ENCODE measurements around the gene SNX9.
"Not testable (repeated sequence)": the region's sequence is repeated elsewhere in the genome, so short reads cannot be mapped to it uniquely, and the experiment has no call there.

The SNX9 gene

DNA sequence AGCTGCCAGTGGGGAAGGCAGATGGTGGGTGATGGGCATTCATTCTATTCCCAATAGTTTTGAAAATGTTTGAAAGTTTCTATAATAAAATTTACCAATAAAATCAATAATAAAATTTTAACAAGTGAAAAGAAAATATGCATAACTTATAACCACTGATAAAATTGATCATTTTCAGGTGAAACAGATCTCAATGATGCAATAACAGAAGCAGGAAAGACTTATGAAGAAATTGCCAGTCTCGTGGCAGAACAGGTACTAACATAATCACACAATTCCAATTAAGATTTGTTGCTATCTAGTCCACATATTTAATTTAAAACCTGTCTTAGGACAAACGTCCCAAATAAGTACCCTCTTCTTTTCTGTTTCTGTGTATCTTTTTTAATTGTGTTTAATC lies 112.7 kb downstream of the SNX9 start:
- DNase-seq = no peak

GRCh38 chr6:157937318-157937717 lies 114.3 kb downstream of the SNX9 start:
- DNase-seq = no peak

GRCh38 chr6:157937916-157938315 lies 114.9 kb downstream of the SNX9 start:
- DNase-seq = no peak

DNA sequence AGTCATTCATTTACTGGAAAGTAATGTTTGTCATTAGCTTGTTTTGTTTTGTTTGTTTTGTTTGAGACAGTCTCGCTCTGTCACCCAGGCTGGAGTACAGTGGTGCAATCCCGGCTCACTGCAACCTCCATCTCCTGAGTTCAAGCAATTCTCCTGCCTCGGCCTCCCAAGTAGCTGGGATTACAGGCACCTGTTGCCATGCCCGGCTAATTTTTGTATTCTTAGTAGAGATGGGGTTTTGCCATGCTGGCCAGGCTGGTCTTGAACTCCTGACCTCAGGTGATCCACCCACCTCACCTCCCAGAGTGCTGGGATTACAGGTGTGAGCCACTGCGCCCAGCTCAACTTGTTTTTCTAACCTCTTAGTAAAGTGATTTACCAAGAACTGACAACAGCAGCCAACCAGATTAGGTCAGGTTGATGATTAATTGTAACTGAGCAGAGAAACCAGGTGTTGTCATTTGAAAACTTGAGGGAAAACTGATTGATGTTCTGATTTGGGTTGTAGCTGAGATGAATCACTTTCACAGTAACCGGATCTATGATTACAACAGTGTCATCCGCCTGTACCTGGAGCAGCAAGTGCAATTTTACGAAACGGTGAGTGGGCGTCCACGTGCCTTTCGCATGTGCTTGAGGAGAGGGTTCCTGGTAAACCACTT lies 117.5 kb downstream of the SNX9 start:
- peak; percentile 64 for DNase-seq

DNA sequence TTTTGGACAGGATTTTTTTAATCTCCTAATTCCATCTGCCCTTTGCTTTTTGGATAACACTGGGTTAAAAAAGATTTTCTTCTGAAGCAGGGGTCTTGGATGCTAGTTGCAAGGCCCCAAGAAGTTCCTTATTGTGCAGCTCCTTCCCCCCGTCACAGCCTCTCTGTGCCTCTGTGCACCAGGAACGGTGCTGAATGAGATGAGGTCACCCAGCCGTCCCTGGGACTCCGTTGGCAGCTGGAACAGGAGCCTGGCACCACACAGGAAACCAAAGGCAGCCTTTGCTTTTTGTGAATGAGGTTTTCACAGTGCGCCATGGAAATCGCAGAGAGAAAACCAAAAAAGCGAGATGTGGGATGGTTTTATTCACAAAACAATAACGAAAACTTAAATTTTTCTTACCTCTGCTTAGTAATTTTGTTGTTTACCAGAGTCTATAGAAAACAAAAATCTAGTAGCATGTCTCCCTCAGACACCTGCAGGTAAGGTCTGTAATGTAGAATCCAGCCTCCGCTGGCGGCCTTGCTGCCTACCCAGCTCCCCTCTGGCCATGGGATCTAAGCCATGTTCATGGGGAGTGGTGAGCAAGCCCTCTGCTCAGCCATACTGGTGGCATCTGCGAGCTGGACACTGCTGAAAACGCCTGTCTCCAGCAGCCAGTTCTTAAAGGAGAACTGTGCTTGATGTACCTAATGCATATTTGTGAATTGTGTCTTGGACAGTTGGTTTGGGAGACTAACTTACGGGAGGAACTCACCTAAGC lies 118.2 kb downstream of the SNX9 start:
- DNase-seq = no peak

- no peak for DNase-seq
Measured at GRCh38 chr6:157942351-157942750, 119.3 kb downstream of the SNX9 start.

GRCh38 chr6:157943249-157943963 lies 120.4 kb downstream of the SNX9 start:
- no peak for DNase-seq

DNA sequence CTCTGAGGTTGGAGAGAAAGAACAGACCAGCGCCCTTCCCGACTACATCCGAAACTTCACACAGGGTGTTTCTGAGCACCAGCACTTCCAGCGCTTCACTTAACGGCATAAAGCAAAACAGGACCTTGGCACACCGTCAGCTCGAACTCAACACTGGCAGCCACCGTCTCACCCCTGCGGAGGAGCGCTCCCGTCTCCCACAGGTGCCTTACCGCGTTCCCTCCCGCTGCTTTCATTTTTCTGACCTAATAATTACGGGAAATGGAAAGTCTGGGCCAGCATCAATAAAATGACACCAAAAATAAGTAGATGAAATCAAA lies 120.9 kb downstream of the SNX9 start:
- no peak for DNase-seq

- peak; percentile 37 for DNase-seq
Measured at GRCh38 chr6:157944983-157945931, 122.2 kb downstream of the SNX9 start.

DNA sequence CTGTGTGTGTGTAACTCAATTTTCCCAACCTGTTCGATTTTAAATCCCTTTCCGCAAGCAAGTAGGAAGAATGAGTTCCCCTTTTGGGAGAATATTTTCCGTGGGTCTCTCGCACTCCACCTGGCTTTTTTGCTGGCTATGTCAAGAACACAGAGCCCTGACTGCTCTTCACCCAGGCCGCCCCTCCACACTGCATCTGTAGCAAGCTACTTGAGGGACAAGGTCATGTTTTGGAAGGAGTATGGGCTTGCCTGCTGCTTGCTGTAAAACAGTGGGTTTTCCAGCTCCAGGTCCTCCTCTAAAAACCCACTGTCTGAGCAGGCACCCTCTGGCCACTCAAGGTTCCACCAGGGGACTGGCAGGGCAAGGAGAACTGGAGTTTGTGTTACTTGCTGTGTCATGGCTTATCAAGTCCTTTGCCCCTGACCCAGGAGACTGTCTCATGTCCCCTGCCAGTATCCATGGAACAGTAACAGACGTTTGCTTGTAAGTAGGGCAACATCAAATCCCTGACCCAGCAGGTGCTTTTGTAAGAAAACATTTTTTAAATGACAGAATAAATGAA lies 123.1 kb downstream of the SNX9 start:
- DNase-seq = no peak

- DNase-seq = no peak
Measured at GRCh38 chr6:157946865-157947532, 124.0 kb downstream of the SNX9 start.

DNA sequence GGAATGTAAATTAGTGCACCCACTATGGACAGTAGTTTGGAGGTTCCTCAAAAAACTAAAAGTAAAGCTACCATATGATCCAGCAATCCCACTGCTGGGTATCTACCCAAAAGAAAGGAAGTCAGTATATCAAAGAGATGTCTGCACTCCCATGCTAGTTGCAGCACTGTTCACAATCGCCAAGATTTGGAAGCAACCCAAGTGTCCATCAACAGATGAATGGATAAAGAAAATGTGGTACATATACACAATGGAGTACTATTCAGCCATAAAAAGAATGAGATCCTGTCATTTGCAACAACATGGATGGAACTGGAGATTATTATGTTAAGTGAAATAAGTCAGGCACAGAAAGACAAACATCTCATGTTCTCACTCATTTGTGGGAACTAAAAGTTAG lies 127.9 kb downstream of the SNX9 start:
- not testable (repeated sequence) for DNase-seq

DNA sequence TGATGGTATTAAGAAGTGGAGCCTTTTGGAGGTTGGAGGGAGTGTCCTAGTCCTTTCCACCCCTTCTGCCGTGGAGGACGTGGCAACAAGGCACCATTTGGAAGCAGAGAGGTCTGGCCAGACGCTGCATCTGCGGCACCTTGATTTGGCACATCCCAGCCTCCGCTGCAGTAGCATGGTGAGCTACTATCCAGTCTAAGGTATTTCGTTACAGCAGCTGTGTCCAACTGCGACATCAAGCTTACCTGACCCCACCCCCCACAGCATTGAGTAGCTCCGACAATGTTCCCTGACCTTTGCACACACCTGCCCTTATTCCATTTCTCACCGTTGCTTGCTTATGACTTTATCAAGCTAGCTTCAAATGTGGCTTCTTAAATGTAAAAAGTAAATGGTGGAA lies 128.8 kb downstream of the SNX9 start:
- DNase-seq = no peak

DNA sequence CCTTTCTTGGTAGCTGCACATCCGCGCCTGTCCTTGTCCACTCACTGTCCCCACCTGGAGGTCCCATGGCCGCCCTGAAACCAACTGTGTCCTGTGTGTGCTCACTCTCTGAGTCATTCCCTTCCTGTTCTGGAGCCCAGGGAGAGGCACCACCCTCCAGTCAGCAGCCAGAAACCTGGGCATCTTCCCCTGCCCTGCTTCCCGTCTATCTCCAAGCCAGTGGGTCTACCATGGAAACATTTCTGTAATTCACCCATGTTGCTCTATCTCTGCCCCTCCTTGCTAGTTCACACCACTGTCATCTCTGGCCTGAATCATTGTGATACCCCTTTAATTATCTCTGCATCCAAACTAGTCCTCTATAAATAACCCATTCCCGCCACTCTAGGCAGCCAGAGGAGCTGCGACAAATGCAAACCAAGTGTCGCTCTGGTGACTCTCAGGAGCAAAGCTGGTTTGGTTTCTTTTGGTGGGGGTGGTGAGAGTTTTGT lies 129.9 kb downstream of the SNX9 start:
- no peak for DNase-seq

DNA sequence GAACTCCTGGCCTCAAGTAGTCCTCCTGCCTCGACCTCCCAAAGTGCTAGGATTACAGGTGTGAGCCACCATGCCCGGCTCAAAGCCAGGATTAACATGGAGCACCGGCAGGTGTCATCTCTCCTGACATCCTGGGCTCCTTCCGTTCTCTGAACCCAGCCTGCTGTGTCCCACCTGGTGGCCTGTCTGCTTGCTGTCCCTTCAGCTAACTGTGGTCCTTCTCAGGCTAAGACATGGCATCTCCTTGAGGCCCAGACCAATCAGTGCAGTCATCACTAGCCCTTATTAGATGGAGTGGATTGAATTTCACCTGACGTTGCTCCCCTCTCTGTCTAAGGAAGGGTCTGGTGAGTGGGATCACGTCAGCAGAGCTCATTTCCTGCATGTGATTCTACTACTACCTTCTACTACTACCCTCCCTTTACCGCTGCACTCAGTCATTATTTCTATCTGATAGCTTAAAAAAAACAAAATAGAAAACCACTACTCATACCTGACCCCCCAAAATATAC lies 130.6 kb downstream of the SNX9 start:
- no peak for DNase-seq

- no peak for DNase-seq
Measured at GRCh38 chr6:157954150-157955117, 131.4 kb downstream of the SNX9 start.

GRCh38 chr6:157955675-157956074 lies 132.6 kb downstream of the SNX9 start:
- no peak for DNase-seq

DNA sequence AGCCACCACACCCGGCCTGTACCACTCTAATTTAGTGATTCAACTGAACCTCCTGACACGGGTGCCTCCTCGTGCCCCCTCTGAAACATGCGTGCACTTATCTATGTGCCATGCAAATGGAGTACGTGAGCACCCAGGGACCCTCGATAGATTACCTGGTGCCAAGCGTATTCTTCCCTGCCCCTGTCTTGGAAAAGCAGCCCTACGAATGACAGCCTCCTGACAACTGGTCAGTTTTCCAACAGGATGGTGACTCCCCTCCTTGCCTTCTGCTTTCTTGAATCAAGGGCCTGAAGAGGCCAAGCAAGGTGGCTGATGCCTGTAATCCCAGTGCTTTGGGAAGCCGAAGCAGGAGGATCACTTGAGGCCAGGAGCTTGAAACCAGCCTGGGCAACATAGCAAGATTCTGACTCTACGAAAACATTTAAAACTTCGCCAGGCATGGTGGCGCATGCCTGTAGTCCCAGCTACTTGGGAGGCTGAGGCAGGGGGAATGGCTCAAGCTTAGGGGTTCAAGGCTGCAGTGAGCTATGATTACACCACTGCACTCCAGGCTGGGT lies 133.2 kb downstream of the SNX9 start:
- DNase-seq = no peak

DNA sequence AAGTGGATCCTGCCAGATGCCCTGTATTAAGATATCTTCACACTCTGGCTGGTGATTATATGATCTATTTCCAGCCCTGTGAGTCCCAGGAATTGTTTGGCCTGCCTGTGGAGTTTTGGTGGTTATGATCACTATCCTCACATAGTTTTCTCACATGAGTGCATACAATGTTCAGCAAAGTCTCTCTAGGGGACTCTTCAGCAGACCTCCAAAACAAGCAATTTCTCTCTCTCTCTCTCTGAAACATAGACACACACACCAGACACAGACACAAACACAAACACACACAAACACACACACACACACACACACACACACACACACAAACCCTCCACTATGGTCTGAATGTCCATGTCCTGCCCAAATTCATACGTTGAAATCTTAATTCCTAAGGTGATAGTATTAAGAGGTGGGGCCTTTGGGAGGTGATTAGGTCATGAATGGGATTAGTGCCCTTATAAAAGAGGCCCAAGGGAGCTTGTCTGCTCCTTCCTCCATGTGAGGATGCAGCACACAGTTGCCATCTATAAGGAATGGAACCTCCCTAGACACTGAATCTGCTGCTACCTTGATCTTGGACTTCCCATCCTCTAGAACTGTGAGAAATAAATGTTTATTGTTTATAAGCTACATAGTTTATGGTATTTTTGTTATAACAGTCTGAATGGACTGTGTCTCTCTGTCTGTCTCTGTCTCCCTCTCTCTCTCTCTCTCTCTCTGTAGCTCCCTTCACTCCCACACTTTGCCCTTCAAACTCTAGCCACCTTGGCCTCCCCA lies 136.6 kb downstream of the SNX9 start:
- no peak for DNase-seq
